ENCODE results near the gene GAB3. TPM values are rescaled to one million over a fixed set of nuclear protein-coding genes. Genes with fewer than 3 reads are reported as not detected.
"Not testable (repeated sequence)": the region's sequence is repeated elsewhere in the genome, so short reads cannot be mapped to it uniquely, and the experiment has no call there.

Gene GAB3
- total RNA-seq, 1 experiment from 2014 or later: 0.69 TPM

GRCh38 chrX:154670848-154671247 lies 80.0 kb downstream of the GAB3 start:
- H4K20me1 ChIP-seq (ENCODE audit: insufficient read depth); ATAC-seq; H2AFZ ChIP-seq (ENCODE audit: low read depth, low read length, poor library complexity, severe bottlenecking); H3K9me3 ChIP-seq (ENCODE audit: control insufficient read depth in 1 of 2, insufficient read depth in 1 of 2, low read depth in 1 of 2, low read length in 2 of 2); H3K4me1 ChIP-seq (ENCODE audit: control insufficient read depth in 1 of 2, insufficient read depth in 2 of 2, low read length in 2 of 2); POLR2A ChIA-PET; H3K79me2 ChIP-seq (ENCODE audit: insufficient read depth, low read length); DNase-seq (ENCODE audit: low read depth, low spot score); CTCF ChIA-PET; H3K9me2 ChIP-seq (ENCODE audit: insufficient read depth); H3K4me2 ChIP-seq (ENCODE audit: low read length); H3K27ac ChIP-seq (ENCODE audit: low read depth, low read length); intact Hi-C loops (cut with micrococcal nuclease); H3K27me3 ChIP-seq (ENCODE audit: insufficient read depth, low read length); RAD21 ChIA-PET (ENCODE audit: low non-redundant PET in 1 of 2, low total read pairs in 2 of 2, uncharacterized antibody in 2 of 2, unreplicated experiment in 2 of 2); BruUV-seq (replicated peaks); H3K9ac ChIP-seq (ENCODE audit: low read length); H3K36me3 ChIP-seq (ENCODE audit: control insufficient read depth in 1 of 2, insufficient read depth in 2 of 2, low read length in 2 of 2); H3K4me3 ChIP-seq (replicated peaks in 1 of 2; ENCODE audit: low read depth in 1 of 2, low read length in 2 of 2): not testable (repeated sequence)

GRCh38 chrX:154661899-154662298 lies 89.0 kb downstream of the GAB3 start:
- CTCF ChIA-PET: no interaction called here
- intact Hi-C loops (cut with micrococcal nuclease): no loop called here
- no peaks in the 10 kb centered on the region for H3K79me2 ChIP-seq (ENCODE audit: insufficient read depth, low read length)
- H3K36me3 ChIP-seq (ENCODE audit: control insufficient read depth in 1 of 2, insufficient read depth in 2 of 2, low read length in 2 of 2): no peaks in the 10 kb centered on the region
- ATAC-seq: no peak
- H3K27ac ChIP-seq (ENCODE audit: low read depth, low read length): no peak overlapping the region
- RAD21 ChIA-PET (ENCODE audit: low non-redundant PET in 1 of 2, low total read pairs in 2 of 2, uncharacterized antibody in 2 of 2, unreplicated experiment in 2 of 2): no interaction called here
- H2AFZ ChIP-seq (ENCODE audit: low read depth, low read length, poor library complexity, severe bottlenecking): no peak overlapping the region
- H3K4me3 ChIP-seq (replicated peaks in 1 of 2; ENCODE audit: low read depth in 1 of 2, low read length in 2 of 2): no peak overlapping the region
- H3K27me3 ChIP-seq (ENCODE audit: insufficient read depth, low read length): no peaks in the 10 kb centered on the region
- no peaks in the 10 kb centered on the region for H3K4me1 ChIP-seq (ENCODE audit: control insufficient read depth in 1 of 2, insufficient read depth in 2 of 2, low read length in 2 of 2)
- no peak for DNase-seq (ENCODE audit: low read depth, low spot score)
- no peak overlapping the region for H3K9ac ChIP-seq (ENCODE audit: low read length)
- BruUV-seq (replicated peaks): no TSS peak
- POLR2A ChIA-PET: no interaction called here
- no peaks in the 10 kb centered on the region for H4K20me1 ChIP-seq (ENCODE audit: insufficient read depth)
- no peaks in the 10 kb centered on the region for H3K9me2 ChIP-seq (ENCODE audit: insufficient read depth)
- no peaks in the 10 kb centered on the region for H3K9me3 ChIP-seq (ENCODE audit: control insufficient read depth in 1 of 2, insufficient read depth in 1 of 2, low read depth in 1 of 2, low read length in 2 of 2)
- TF ChIP-seq REST (IDR thresholded peaks at IDR 0.05; ENCODE audit: low read depth) (no peak), SP1 (IDR thresholded peaks at IDR 0.05; ENCODE audit: low read depth) (no peak), ELF1 (IDR thresholded peaks at IDR 0.05; ENCODE audit: borderline replicate concordance, low read depth) (no peak), ZNF274 (IDR thresholded peaks at IDR 0.05; ENCODE audit: low read depth, low read length) (no peak), ZFX (IDR thresholded peaks at IDR 0.05) (no peak), EZH2phosphoT487 (IDR thresholded peaks at IDR 0.05; ENCODE audit: borderline replicate concordance) (no peak), CBX3 (IDR thresholded peaks at IDR 0.05; ENCODE audit: low read depth) (no peak), RAD21 (IDR thresholded peaks at IDR 0.05; ENCODE audit: low read depth) (no peak), CTCF (IDR thresholded peaks at IDR 0.05 in 2 of 3, conservative IDR thresholded peaks at IDR 0.05 in 1 of 3; ENCODE audit: borderline replicate concordance in 1 of 3, insufficient read depth in 1 of 3, low read depth in 2 of 3, low read length in 2 of 3) (no peak), TCF7L2 (IDR thresholded peaks at IDR 0.05; ENCODE audit: borderline replicate concordance, extremely low read depth, insufficient read depth, insufficient read length) (no peak)
- H3K4me2 ChIP-seq (ENCODE audit: low read length): no peak overlapping the region

All from HCT116 (cell line).